ENCODE data around the gene DDX52. TPM values are rescaled to one million over a fixed set of nuclear protein-coding genes. Genes with fewer than 3 reads are reported as not detected.

DDX52 gene
- total and polyA plus RNA-seq, 2 of the 13 experiments (the other 11 are each of a cell fraction or from before 2014, with no cell fraction given), result 8.9 to 36.1 TPM

GRCh38 chr17:37683454-37683984 lies 40.3 kb upstream of the DDX52 start (continued):
- TF ChIP-seq, protein P1, sequence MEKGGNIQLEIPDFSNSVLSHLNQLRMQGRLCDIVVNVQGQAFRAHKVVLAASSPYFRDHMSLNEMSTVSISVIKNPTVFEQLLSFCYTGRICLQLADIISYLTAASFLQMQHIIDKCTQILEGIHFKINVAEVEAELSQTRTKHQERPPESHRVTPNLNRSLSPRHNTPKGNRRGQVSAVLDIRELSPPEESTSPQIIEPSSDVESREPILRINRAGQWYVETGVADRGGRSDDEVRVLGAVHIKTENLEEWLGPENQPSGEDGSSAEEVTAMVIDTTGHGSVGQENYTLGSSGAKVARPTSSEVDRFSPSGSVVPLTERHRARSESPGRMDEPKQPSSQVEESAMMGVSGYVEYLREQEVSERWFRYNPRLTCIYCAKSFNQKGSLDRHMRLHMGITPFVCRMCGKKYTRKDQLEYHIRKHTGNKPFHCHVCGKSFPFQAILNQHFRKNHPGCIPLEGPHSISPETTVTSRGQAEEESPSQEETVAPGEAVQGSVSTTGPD (CRISPR knock-in tag; IDR thresholded peaks at IDR 0.05), result no peak
- no peak for TF ChIP-seq SMARCE1 (IDR thresholded peaks at IDR 0.05; ENCODE audit: borderline replicate concordance)
- TF ChIP-seq KDM4B (CRISPR knock-in tag; IDR thresholded peaks at IDR 0.05), result peak; percentile 27; the same call in 1 of the 2 replicates
- no peak for TF ChIP-seq ZNF577 (CRISPR knock-in tag; IDR thresholded peaks at IDR 0.05; ENCODE audit: borderline replicate concordance, low read depth)
- no peak for TF ChIP-seq ZHX2 (IDR thresholded peaks at IDR 0.05; ENCODE audit: low read depth)
- TF ChIP-seq ZHX2 (CRISPR knock-in tag; IDR thresholded peaks at IDR 0.05; ENCODE audit: borderline replicate concordance), result no peak
- TF ChIP-seq CTCF (CRISPR knock-in tag; IDR thresholded peaks at IDR 0.05), result no peak
- TF ChIP-seq ZMYM2 (CRISPR knock-in tag; IDR thresholded peaks at IDR 0.05), result no peak
- peak; percentile 85 for TF ChIP-seq HNF4G (IDR thresholded peaks at IDR 0.05; ENCODE audit: borderline replicate concordance, low read depth, low read length)
- peak; percentile 41; the same call in 1 of the 2 replicates for TF ChIP-seq HNF4G (CRISPR knock-in tag; IDR thresholded peaks at IDR 0.05; ENCODE audit: borderline replicate concordance, low read depth)
- TF ChIP-seq ZNF44 (CRISPR knock-in tag; IDR thresholded peaks at IDR 0.05), result no peak
- TF ChIP-seq ZNF646 (CRISPR knock-in tag; IDR thresholded peaks at IDR 0.05), result no peak

Measured in HepG2 (cell line).